HG02870 (cell line): ENCODE results near the gene MAST4.

Experiments used
- ATAC-seq: cut with Tn5 transposase; IDR thresholded peaks from one replicate; pipeline ENCODE4 v1.9.1; 2021; ENCODE audit warnings: mild to moderate bottlenecking, moderate library complexity; ENCODE audit not compliant: unreplicated experiment

The MAST4 gene

DNA sequence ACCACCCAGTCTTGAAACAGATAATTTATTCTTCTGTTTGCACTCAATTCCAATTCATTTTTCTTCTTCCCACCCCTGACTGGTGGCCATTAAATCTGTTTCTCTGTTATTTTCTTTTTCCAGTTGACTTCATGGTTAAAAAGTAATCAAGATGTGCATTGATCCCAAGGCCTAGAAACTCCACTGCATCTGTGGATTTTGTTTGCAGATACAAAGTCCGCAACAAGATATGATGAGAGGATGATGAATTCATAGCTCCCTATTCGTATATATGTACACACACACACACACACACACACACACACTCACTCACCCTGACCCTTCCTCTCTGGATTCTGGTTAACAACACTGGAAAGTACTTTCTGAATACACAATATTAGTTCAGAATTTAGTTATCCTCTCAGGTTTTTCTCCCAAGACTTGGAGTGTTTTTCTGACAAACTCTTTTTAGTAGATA, 548.0 kb downstream of the MAST4 start:
- no peak for ATAC-seq

DNA sequence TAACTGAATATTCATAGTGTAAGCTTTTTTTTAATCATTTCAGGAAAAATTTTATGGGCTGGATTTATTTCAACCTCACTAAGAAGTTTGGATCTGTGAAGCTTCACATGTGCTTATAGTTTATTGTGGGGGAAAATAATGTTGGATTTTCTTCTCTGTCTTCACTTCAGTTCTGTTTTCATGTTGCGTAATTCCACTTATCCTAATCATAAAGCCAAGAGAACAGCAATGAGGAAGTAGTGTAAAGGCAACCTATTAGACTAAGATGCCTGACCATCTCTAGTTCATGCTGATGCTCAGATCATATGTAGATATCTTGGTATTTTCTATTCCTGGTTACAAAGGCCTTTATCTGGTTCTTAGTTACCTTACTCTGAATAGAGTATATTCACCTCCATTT, 550.4 kb downstream of the MAST4 start:
- ATAC-seq = no peak

GRCh38 chr5:67146981-67147380, 550.8 kb downstream of the MAST4 start:
- ATAC-seq = no peak

GRCh38 chr5:67147760-67148159, 551.6 kb downstream of the MAST4 start:
- ATAC-seq = no peak

- no peak for ATAC-seq
These were observed 553.1 kb downstream of the MAST4 start for GRCh38 chr5:67149057-67149950.

DNA sequence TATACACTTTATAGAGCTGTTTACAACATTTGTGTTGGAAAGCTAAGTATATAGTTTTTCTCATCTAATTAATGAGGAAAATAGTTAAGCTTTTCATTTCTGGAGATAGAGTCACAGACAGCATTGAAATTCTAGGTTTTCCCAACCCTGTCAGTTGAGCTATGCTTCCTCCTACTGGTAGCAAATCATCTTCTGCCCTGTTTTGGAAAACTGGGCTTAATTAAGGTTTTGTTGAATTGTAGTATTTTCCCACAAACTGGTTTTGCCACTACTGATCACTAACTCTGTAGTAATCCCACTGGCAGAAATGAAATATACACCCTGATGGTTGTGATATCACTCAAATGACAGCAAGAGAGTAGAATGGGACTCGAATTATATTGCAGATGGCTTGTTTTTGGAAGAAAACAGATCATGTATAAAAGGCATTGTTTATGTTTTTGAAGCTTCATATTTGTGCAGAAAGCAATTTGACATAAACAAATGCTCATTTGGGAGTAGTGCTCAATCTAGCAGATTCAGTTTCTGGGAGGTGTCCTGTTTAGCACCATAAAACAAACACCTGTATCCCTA, 553.8 kb downstream of the MAST4 start:
- no peak for ATAC-seq

DNA sequence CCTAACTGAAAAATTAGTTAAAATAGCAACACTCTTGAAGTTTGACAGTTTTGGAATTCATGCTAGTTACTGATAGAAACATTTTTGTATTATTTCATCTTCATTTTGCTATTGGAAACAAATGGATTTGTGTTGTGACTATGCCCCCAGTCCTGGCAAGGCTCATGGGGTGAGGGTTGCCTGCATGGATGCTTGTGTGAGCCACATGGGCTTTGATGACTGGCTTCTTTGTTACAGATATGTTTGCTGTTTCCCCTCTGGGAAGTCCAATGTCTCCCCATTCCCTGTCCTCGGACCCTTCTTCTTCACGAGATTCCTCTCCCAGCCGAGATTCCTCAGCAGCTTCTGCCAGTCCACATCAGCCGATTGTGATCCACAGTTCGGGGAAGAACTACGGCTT, 556.2 kb downstream of the MAST4 start:
- ATAC-seq = no peak

GRCh38 chr5:67153292-67153691, 557.1 kb downstream of the MAST4 start:
- no peak for ATAC-seq

- no peak for ATAC-seq
These were observed 558.5 kb downstream of the MAST4 start for GRCh38 chr5:67154556-67155206.

DNA sequence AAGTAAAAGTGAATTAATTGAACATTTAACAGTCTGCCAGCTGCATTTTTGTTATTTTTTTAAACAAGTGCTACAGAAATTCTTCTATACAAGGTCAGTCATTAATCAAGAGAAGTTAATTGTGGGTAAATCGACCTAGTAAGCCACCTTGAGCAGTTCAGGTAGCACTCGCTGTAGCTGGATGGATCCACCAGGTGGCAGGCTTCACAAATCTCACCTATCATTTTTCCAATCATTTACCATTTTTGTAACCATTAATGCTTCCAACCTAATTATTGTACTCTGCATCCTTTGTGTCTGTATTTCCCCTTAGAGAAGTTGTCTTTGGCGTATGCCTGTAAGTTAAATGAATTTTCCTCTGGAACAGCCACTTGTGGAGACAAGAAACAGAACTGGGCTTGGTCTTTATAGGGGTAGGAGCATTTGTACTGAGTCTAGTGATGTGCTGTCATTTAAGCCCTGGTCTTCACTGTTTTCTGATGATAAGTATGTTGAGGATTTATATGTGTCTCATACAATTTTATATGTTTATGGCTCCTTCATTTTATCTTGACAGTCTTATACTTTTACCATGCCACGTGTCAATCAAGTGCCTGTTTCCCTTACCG, 560.9 kb downstream of the MAST4 start:
- peak; percentile 69 for ATAC-seq

DNA sequence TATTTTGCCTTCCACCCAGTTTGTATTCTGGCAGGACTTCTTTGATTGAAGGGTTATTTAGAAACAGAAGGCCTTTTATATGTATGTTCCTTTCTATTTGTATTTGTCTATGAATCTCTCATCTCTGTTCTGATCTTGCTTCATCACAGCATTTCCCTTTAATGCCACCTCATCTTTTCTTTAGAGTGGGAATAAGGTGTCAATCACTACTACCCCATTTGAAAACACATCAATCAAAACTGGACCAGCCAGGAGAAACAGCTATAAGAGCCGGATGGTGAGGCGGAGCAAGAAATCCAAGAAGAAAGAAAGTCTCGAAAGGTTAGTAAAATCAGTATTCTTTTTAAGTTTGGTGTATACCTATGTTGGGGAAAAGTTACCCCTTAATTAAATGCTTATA, 564.1 kb downstream of the MAST4 start:
- ATAC-seq = no peak

DNA sequence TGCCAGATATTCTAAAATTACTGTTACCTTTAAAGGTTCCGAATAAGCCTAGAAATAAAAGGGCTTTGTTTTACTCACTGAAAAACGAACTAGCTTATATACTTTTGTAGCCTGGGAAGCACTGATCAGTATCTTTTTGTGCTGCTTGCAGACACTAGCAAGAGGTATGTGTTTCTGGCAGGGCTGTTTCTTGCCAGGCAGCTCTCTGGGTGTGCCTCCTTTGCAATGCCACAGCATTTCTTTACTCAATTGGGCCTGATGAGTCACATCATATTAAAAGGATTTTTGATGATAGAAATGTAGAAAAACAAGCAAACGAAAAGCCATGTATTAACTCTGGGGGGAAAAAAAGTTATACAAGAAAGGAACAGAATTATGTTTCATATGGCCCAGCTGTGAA, 564.8 kb downstream of the MAST4 start:
- no peak for ATAC-seq

- no peak for ATAC-seq
These were observed 565.6 kb downstream of the MAST4 start for GRCh38 chr5:67161767-67162166.

DNA sequence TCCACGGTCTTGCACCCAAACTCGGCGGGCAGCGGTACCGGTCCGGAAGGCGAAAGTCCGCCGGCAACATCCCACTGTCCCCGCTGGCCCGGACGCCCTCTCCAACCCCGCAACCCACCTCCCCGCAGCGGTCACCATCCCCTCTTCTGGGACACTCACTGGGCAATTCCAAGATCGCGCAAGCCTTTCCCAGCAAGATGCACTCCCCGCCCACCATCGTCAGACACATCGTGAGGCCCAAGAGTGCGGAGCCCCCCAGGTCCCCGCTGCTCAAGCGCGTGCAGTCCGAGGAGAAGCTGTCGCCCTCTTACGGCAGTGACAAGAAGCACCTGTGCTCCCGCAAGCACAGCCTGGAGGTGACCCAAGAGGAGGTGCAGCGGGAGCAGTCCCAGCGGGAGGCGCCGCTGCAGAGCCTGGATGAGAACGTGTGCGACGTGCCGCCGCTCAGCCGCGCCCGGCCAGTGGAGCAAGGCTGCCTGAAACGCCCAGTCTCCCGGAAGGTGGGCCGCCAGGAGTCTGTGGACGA, 567.1 kb downstream of the MAST4 start:
- ATAC-seq = no peak

GRCh38 chr5:67163863-67164595, 567.8 kb downstream of the MAST4 start:
- ATAC-seq = no peak

- no peak for ATAC-seq
These were observed 568.8 kb downstream of the MAST4 start for GRCh38 chr5:67164856-67165525.

DNA sequence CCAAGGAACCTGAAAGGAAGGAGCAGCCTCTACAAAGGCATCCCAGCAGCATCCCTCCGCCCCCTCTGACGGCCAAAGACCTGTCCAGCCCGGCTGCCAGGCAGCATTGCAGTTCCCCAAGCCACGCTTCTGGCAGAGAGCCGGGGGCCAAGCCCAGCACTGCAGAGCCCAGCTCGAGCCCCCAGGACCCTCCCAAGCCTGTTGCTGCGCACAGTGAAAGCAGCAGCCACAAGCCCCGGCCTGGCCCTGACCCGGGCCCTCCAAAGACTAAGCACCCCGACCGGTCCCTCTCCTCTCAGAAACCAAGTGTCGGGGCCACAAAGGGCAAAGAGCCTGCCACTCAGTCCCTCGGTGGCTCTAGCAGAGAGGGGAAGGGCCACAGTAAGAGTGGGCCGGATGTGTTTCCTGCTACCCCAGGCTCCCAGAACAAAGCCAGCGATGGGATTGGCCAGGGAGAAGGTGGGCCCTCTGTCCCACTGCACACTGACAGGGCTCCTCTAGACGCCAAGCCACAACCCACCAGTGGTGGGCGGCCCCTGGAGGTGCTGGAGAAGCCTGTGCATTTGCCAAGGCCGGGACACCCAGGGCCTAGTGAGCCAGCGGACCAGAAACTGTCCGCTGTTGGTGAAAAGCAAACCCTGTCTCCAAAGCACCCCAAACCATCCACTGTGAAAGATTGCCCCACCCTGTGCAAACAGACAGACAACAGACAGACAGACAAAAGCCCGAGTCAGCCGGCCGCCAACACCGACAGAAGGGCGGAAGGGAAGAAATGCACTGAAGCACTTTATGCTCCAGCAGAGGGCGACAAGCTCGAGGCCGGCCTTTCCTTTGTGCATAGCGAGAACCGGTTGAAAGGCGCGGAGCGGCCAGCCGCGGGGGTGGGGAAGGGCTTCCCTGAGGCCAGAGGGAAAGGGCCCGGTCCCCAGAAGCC, 569.6 kb downstream of the MAST4 start:
- peak; percentile 78 for ATAC-seq

DNA sequence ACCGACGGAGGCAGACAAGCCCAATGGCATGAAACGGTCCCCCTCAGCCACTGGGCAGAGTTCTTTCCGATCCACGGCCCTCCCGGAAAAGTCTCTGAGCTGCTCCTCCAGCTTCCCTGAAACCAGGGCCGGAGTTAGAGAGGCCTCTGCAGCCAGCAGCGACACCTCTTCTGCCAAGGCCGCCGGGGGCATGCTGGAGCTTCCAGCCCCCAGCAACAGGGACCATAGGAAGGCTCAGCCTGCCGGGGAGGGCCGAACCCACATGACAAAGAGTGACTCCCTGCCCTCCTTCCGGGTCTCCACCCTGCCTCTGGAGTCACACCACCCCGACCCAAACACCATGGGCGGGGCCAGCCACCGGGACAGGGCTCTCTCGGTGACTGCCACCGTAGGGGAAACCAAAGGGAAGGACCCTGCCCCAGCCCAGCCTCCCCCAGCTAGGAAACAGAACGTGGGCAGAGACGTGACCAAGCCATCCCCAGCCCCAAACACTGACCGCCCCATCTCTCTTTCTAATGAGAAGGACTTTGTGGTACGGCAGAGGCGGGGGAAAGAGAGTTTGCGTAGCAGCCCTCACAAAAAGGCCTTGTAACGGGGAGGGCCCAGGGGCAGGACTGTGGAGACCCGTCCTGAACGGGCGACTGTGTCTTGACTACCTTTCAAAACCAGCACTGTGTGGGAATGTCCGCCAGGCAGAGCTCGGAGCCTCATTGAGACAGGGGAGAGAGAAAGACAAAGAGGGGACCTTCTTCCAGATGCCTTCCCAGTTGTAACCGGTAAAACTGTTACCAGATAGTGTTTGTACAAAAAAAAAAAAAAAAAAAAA, 570.5 kb downstream of the MAST4 start:
- no peak for ATAC-seq
